ENCODE measurements around the gene LMO2. TPM values are rescaled to one million over a fixed set of nuclear protein-coding genes. Genes with fewer than 3 reads are reported as not detected.

Gene LMO2
- total RNA-seq, 1 donor = under 0.01 TPM

- TF ChIP-seq, protein P1, sequence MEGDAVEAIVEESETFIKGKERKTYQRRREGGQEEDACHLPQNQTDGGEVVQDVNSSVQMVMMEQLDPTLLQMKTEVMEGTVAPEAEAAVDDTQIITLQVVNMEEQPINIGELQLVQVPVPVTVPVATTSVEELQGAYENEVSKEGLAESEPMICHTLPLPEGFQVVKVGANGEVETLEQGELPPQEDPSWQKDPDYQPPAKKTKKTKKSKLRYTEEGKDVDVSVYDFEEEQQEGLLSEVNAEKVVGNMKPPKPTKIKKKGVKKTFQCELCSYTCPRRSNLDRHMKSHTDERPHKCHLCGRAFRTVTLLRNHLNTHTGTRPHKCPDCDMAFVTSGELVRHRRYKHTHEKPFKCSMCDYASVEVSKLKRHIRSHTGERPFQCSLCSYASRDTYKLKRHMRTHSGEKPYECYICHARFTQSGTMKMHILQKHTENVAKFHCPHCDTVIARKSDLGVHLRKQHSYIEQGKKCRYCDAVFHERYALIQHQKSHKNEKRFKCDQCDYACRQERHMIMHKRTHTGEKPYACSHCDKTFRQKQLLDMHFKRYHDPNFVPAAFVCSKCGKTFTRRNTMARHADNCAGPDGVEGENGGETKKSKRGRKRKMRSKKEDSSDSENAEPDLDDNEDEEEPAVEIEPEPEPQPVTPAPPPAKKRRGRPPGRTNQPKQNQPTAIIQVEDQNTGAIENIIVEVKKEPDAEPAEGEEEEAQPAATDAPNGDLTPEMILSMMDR (IDR thresholded peaks at IDR 0.05; ENCODE audit: insufficient read depth, low read depth, low read length) = no peak
- DNase-seq (ENCODE audit: low read depth) = no peak
- H3K4me3 ChIP-seq (ENCODE audit: low read depth, low read length) = no peak overlapping the region
These were observed 2.0 kb downstream of the LMO2 start for GRCh38 chr11:33889821-33890378.

GRCh38 chr11:33889296-33889695 lies 2.6 kb downstream of the LMO2 start:
- TF ChIP-seq, protein P1 (IDR thresholded peaks at IDR 0.05; ENCODE audit: insufficient read depth, low read depth, low read length) = no peak
- no peak for DNase-seq (ENCODE audit: low read depth)
- H3K4me3 ChIP-seq (ENCODE audit: low read depth, low read length) = no peak overlapping the region

DNA sequence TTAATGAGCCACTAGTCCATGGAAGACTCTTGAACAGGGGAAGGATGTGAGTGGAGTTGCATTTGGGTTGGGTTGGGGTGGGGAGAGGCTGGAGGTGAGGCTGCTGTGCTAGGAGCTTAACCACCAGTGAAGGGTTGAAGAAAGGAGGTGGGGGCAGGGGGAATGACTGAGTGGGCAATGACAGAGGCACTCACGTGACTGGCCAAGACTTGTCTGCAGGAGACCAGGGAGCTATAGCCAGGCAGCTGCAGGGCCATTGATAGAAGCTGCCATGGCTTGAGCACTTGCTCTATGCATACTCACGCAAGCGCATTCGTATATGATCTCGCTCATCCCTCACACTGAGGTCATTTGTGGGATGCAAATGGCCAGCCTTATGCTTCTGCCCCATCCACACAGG lies 4.0 kb downstream of the LMO2 start:
- no peak for DNase-seq (ENCODE audit: low read depth)
- TF ChIP-seq, protein P1 (IDR thresholded peaks at IDR 0.05; ENCODE audit: insufficient read depth, low read depth, low read length) = no peak
- no peak overlapping the region for H3K4me3 ChIP-seq (ENCODE audit: low read depth, low read length)

DNA sequence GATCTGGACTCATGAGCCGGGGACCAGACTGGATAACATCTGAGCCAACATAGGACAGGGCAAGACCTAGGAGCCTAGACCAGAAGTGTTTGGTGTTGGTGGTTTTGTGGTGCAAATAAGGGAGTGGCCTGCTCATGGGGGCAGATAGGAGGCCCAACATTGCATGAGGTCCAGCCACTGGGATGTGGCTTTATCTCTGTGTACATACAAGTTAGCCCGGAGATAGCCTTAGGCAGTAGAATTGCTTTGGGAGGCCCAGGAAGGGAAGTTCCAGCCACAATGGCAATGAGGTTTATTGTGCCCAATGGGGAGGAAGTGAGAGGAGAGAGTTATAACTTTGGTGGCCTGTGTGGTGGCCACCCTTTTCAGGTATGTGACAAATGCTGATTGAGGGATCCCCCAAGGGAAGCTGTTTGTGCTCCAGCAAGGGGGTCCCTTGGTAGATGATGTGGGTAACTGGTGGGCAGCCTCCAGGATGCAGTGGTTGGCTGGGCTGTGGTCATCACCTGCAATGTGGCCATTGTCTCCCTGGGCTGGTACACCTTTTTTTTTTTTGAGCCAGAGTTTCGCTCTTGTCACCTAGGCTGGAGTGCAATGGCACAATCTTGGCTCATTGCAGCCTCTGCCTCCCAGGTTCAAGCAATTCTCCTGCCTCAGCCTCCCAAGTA lies 6.4 kb downstream of the LMO2 start:
- TF ChIP-seq, protein P1 (IDR thresholded peaks at IDR 0.05; ENCODE audit: insufficient read depth, low read depth, low read length) = no peak
- no peak overlapping the region for H3K4me3 ChIP-seq (ENCODE audit: low read depth, low read length)
- no peak for DNase-seq (ENCODE audit: low read depth)

DNA sequence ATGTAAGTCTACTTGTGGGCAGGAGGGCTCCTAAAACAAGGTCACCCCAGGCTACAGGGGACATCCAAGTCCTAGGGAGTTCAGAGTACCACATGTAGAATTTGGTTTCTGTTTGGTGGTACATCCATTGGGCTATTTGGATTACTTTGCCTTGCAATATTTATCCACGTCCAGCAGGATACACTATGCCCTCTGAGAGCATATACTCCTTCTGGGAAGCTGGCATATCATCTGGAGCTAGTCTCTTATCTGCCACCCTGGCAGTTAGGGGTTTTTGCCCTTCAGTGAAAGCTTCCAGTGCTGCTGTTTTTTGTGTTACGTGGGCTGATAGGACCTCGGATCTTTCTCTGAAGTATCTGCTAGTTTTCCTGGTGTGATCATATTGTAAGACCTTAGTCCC lies 7.3 kb downstream of the LMO2 start:
- no peak overlapping the region for H3K4me3 ChIP-seq (ENCODE audit: low read depth, low read length)
- no peak for DNase-seq (ENCODE audit: low read depth)
- TF ChIP-seq, protein P1 (IDR thresholded peaks at IDR 0.05; ENCODE audit: insufficient read depth, low read depth, low read length) = no peak

GRCh38 chr11:33884035-33884434 lies 7.8 kb downstream of the LMO2 start:
- no peak overlapping the region for H3K4me3 ChIP-seq (ENCODE audit: low read depth, low read length)
- TF ChIP-seq, protein P1 (IDR thresholded peaks at IDR 0.05; ENCODE audit: insufficient read depth, low read depth, low read length) = no peak
- DNase-seq (ENCODE audit: low read depth) = no peak

Data from fibroblast of villous mesenchyme (primary cell).